Stomach smooth muscle (tissue), 2 donors: ENCODE results near the gene SMARCB1.

Experiments
- H3K27ac ChIP-seq: one replicate; pipeline ENCODE4 v1.7.0; 2013; ENCODE audit warnings: mild to moderate bottlenecking, low read length, inconsistent platforms
- H3K27me3 ChIP-seq, 2 donors: one replicate each; pipeline ENCODE4 v1.7.0; 2013; ENCODE audit warnings: low read length in 2 of 2; ENCODE audit not compliant: insufficient read depth in 2 of 2, control insufficient read depth in 1 of 2
- H3K36me3 ChIP-seq, 2 donors: one replicate each; pipeline ENCODE4 v1.7.0; 2013; ENCODE audit warnings: low read length in 2 of 2; ENCODE audit not compliant: control insufficient read depth in 2 of 2, insufficient read depth in 2 of 2
- H3K4me1 ChIP-seq: one replicate; pipeline ENCODE4 v1.7.0; 2013; ENCODE audit warnings: low read length; ENCODE audit not compliant: control insufficient read depth, insufficient read depth
- H3K4me3 ChIP-seq, 2 donors: one replicate each; pipeline ENCODE4 v1.7.0; 2013; ENCODE audit warnings: low read length in 2 of 2
- H3K9ac ChIP-seq, 2 donors: one replicate each; pipeline ENCODE4 v1.7.0; 2013; ENCODE audit warnings: low read length in 2 of 2, mild to moderate bottlenecking in 1 of 2
- H3K9me3 ChIP-seq, 2 donors: one replicate each; pipeline ENCODE4 v1.7.0; 2013; ENCODE audit warnings: low read length in 2 of 2; ENCODE audit not compliant: control insufficient read depth in 2 of 2
- donor health status: healthy.
- donor health status: Pancreatic carcinoma.

SMARCB1 gene

GRCh38 chr22:23806837-23807236 lies 20.1 kb downstream of the SMARCB1 start:
- Histone ChIP-seq H3K27ac (no peak overlapping the region), H3K9ac (no peak overlapping the region), H3K27me3 (no peaks in the 10 kb centered on the region), H3K36me3 (peaks cover 38 to 44% of the 10 kb centered on the region in 2 donors), H3K4me1 (no peaks in the 10 kb centered on the region), H3K4me3 (no peak overlapping the region), H3K9me3 (no peaks in the 10 kb centered on the region)

- no peak overlapping the region for H3K27ac ChIP-seq
- peaks cover 19 to 30% of the 10 kb centered on the region in 2 donors for H3K36me3 ChIP-seq
- no peak overlapping the region for H3K4me3 ChIP-seq
- no peaks in the 10 kb centered on the region for H3K4me1 ChIP-seq
- H3K27me3 ChIP-seq: no peaks in the 10 kb centered on the region
- H3K9ac ChIP-seq: no peak overlapping the region
- H3K9me3 ChIP-seq: no peaks in the 10 kb centered on the region
Observed at GRCh38 chr22:23812378-23812777, 25.6 kb downstream of the SMARCB1 start.

- no peaks in the 10 kb centered on the region for H3K4me1 ChIP-seq
- H3K27ac ChIP-seq: no peak overlapping the region
- no peak overlapping the region for H3K9ac ChIP-seq
- no peaks in the 10 kb centered on the region for H3K9me3 ChIP-seq
- peaks cover 33 to 36% of the 10 kb centered on the region in 2 donors for H3K36me3 ChIP-seq
- H3K4me3 ChIP-seq: no peak overlapping the region
- H3K27me3 ChIP-seq: no peaks in the 10 kb centered on the region
Observed at GRCh38 chr22:23815541-23816155, 28.9 kb downstream of the SMARCB1 start.

GRCh38 chr22:23816156-23816976 lies 29.6 kb downstream of the SMARCB1 start:
- Histone ChIP-seq H3K4me3 (no peak overlapping the region), H3K9ac (no peak overlapping the region), H3K36me3 (peaks cover 35 to 40% of the 10 kb centered on the region in 2 donors), H3K27ac (no peak overlapping the region), H3K4me1 (no peaks in the 10 kb centered on the region), H3K9me3 (no peaks in the 10 kb centered on the region), H3K27me3 (no peaks in the 10 kb centered on the region)

- Histone ChIP-seq H3K27ac (no peak overlapping the region), H3K4me3 (no peak overlapping the region), H3K9ac (no peak overlapping the region), H3K27me3 (no peaks in the 10 kb centered on the region), H3K36me3 (peaks cover 30 to 42% of the 10 kb centered on the region in 2 donors), H3K9me3 (no peaks in the 10 kb centered on the region), H3K4me1 (no peaks in the 10 kb centered on the region)
Observed at GRCh38 chr22:23817146-23817545, 30.4 kb downstream of the SMARCB1 start.

GRCh38 chr22:23818541-23818940 lies 31.8 kb downstream of the SMARCB1 start:
- Histone ChIP-seq H3K9me3 (no peaks in the 10 kb centered on the region), H3K36me3 (peaks cover 36 to 53% of the 10 kb centered on the region in 2 donors), H3K27ac (no peak overlapping the region), H3K4me1 (no peaks in the 10 kb centered on the region), H3K9ac (no peak overlapping the region), H3K4me3 (no peak overlapping the region), H3K27me3 (no peaks in the 10 kb centered on the region)

GRCh38 chr22:23820748-23821211 lies 34.0 kb downstream of the SMARCB1 start:
- no peaks in the 10 kb centered on the region for H3K4me1 ChIP-seq
- H3K27ac ChIP-seq: no peak overlapping the region
- H3K9ac ChIP-seq: no peak overlapping the region
- H3K9me3 ChIP-seq: no peaks in the 10 kb centered on the region
- H3K27me3 ChIP-seq: no peaks in the 10 kb centered on the region
- H3K36me3 ChIP-seq: peaks cover 47 to 71% of the 10 kb centered on the region in 2 donors
- no peak overlapping the region for H3K4me3 ChIP-seq

GRCh38 chr22:23822101-23822671 lies 35.4 kb downstream of the SMARCB1 start:
- H3K27me3 ChIP-seq: no peaks in the 10 kb centered on the region
- H3K4me3 ChIP-seq: no peak overlapping the region
- H3K36me3 ChIP-seq: peaks cover 46 to 69% of the 10 kb centered on the region in 2 donors
- no peak overlapping the region for H3K27ac ChIP-seq
- no peaks in the 10 kb centered on the region for H3K9me3 ChIP-seq
- H3K9ac ChIP-seq: no peak overlapping the region
- no peaks in the 10 kb centered on the region for H3K4me1 ChIP-seq

- Histone ChIP-seq H3K27me3 (no peaks in the 10 kb centered on the region), H3K36me3 (peaks cover 46 to 73% of the 10 kb centered on the region in 2 donors), H3K4me1 (no peaks in the 10 kb centered on the region), H3K9me3 (no peaks in the 10 kb centered on the region), H3K4me3 (no peak overlapping the region), H3K27ac (no peak overlapping the region), H3K9ac (no peak overlapping the region)
Observed at GRCh38 chr22:23823331-23823791, 36.6 kb downstream of the SMARCB1 start.

GRCh38 chr22:23824476-23825245 lies 37.9 kb downstream of the SMARCB1 start:
- Histone ChIP-seq H3K36me3 (peaks cover 46 to 76% of the 10 kb centered on the region in 2 donors), H3K9ac (no peak overlapping the region)

More at GRCh38 chr22:23824476-23825245, 37.9 kb downstream of the SMARCB1 start:
- no peak overlapping the region for H3K4me3 ChIP-seq
- H3K27me3 ChIP-seq: no peaks in the 10 kb centered on the region
- no peak overlapping the region for H3K27ac ChIP-seq
- no peaks in the 10 kb centered on the region for H3K9me3 ChIP-seq
- no peaks in the 10 kb centered on the region for H3K4me1 ChIP-seq
